Activated naive CD8-positive, alpha-beta T cell (primary cell): ENCODE data around the gene TIGD2.

Experiments used
- H3K27ac Mint-ChIP-seq: one replicate; pipeline ENCODE4 v1.8.0; 2021; ENCODE audit warnings: mixed read lengths
- H3K27me3 Mint-ChIP-seq: one replicate; pipeline ENCODE4 v1.8.0; 2021; ENCODE audit warnings: mixed read lengths
- H3K36me3 Mint-ChIP-seq: one replicate; pipeline ENCODE4 v1.8.0; 2021; ENCODE audit warnings: mixed read lengths
- H3K4me1 Mint-ChIP-seq: one replicate; pipeline ENCODE4 v1.8.0; 2021; ENCODE audit warnings: low read depth, mixed read lengths
- H3K4me3 Mint-ChIP-seq: one replicate; pipeline ENCODE4 v1.8.0; 2021; ENCODE audit warnings: mild to moderate bottlenecking, mixed read lengths
- H3K9me3 Mint-ChIP-seq: one replicate; pipeline ENCODE4 v1.8.0; 2021; ENCODE audit warnings: low read depth, mixed read lengths

Gene TIGD2

GRCh38 chr4:89164400-89164799 lies 53.1 kb downstream of the TIGD2 start:
- H3K36me3 Mint-ChIP-seq: no peaks in the 10 kb centered on the region
- H3K27ac Mint-ChIP-seq: no peak overlapping the region
- H3K4me3 Mint-ChIP-seq: no peak overlapping the region
- H3K27me3 Mint-ChIP-seq: peaks cover 5% of the 10 kb centered on the region
- H3K4me1 Mint-ChIP-seq: no peaks in the 10 kb centered on the region
- H3K9me3 Mint-ChIP-seq: no peaks in the 10 kb centered on the region
